Measurements from ENCODE around the gene NKX3-2.

NKX3-2 gene

DNA sequence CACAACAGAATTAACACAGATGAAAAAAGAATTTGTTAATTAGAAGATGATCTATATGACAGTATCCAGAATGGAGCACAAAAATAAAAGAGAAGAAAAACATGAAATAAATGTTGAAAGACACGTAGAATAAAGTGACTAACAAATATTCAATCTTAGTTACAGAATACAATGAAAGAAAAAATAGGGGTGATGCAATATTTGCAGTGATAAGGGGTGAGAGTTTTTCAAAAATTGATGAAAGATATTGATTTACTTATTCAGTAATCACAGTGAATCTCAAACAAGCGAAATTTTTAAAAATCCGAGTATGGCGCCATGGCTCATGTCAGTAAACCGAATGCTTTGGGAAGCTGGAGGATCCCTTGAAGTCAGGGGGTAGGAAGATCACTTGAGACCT, 39.9 kb downstream of the NKX3-2 start:
- no peak for DNase-seq (ENCODE audit: low read depth, low spot score)

GRCh38 chr4:13498469-13498868, 45.8 kb downstream of the NKX3-2 start:
- no peak for DNase-seq (ENCODE audit: low read depth, low spot score)

- DNase-seq (ENCODE audit: low read depth, low spot score): no peak
These were observed 47.7 kb downstream of the NKX3-2 start for GRCh38 chr4:13496605-13497004.

DNA sequence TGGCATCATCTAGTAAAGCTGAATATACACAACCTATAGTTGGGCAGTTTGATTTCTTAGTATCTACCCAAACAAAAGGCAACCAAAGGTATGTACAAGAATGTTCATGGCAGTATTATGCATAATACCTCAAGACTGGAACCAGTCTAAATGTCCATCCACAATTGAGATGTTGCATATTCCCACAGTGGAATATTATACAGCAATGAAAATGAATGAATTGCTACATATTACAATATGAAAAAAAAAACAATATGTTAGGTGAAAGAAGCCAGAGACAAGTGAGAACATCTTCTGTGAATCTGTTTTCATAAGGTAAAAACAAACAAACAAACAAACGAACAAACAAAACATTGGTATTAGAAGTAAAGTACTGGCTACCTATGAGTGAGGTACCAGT, 48.6 kb downstream of the NKX3-2 start:
- DNase-seq (ENCODE audit: low read depth, low spot score): no peak

- no peak for DNase-seq (ENCODE audit: low read depth, low spot score)
These were observed 50.5 kb downstream of the NKX3-2 start for GRCh38 chr4:13493793-13494192.

- DNase-seq (ENCODE audit: low read depth, low spot score): no peak
These were observed 51.6 kb downstream of the NKX3-2 start for GRCh38 chr4:13492747-13493146.

Data from astrocyte of the hippocampus (primary cell).